GM19043 (cell line): ENCODE measurements around the gene GULP1.
A peak's percentile ranks its signal among the peaks of the same experiment; 100 is the strongest.

Source experiments
- ATAC-seq: cut with Tn5 transposase; IDR thresholded peaks from one replicate; pipeline ENCODE4 v1.9.1; 2021; ENCODE audit warnings: low read depth; ENCODE audit not compliant: unreplicated experiment

Gene GULP1

DNA sequence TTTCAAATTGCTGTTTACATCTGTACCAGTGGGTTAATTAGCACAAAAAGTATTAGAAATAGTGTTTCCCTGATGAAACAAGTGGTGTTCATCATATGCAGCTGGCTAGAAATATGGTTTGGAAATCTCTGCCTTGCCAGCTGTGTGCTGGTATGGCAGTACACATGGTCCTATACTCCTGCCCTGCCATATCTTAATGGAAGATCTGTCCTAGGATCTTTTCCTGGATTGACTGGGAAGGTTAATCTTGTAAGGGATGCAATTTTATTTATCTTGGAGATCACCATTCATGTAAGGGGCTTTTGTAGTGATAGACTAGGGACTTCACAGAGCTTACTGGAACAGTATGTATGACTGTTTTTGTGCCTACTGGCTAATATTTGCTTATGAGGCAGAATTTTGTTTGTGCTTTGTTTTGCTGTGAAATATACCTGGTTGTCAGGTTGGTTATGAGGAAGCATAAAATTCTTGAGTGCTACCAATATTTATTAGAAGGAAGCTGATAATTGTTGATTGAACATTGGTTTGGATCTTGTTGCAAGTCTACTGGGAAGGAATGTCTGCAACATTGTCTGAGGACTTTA, 73.5 kb downstream of the GULP1 start:
- no peak for ATAC-seq

GRCh38 chr2:188367164-188367563, 75.5 kb downstream of the GULP1 start:
- ATAC-seq = no peak

DNA sequence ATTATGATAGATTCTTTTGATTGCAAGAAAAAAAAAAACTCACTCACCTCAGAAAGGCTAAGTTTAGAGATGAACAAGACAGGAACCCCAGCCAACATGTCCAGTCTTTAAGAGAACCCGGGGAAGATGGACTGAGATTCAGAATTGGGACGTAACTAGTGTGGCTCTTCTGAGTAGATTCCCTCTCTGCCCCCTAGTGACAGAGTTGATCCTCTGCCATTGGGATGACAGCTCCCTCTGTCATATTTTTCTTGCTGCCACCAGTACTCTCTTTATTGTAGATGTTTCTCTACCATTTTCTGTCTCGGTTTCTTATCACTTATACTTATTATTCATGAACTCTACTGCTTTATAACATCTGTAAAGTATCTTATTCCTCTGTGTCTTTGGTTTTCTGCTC, 77.7 kb downstream of the GULP1 start:
- peak; percentile 78 for ATAC-seq

DNA sequence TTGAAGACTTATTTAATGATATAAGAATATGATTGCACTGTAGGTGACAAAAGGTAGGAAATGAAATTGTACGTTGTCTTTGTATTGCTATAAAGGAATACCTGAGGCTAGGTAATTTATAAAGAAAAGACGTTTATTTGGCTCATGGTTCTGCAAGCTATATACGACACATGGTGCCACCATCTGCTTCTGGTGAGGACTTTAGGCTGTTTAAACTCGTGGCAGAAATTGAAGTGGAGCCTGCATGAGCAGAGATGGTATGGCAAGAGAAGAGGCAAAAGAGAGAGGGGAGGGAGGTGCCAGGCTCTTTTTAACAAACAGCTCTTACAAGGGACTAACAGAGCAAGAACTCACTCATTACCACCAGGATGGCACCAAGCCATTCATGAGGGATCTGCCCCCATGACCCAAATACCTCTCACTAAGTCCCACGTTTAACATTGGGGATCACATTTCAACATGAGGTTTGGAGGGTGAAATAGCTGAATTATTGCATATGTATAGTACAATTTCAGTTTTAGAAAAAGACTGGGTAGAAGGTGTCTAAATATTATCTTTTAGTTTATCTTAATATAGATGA, 86.8 kb downstream of the GULP1 start:
- no peak for ATAC-seq

DNA sequence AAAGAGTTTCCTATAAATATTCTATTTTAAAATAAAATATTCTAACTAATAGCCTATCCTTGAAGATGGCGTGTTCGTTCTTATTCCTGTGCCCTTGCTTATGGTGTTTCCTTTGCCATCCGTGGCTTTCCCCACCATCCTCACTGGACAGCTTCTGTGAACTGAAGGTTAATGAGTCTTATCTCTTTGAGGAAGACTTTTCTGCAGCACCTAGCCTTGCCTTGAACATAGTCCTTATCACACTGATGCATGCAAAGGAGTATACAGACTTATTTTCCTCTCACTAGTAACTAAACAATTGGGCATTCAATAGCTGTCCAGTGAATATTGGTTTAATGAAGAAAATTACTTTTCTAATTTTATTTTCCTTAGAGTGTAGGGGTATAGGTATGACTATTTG, 88.1 kb downstream of the GULP1 start:
- ATAC-seq = no peak

DNA sequence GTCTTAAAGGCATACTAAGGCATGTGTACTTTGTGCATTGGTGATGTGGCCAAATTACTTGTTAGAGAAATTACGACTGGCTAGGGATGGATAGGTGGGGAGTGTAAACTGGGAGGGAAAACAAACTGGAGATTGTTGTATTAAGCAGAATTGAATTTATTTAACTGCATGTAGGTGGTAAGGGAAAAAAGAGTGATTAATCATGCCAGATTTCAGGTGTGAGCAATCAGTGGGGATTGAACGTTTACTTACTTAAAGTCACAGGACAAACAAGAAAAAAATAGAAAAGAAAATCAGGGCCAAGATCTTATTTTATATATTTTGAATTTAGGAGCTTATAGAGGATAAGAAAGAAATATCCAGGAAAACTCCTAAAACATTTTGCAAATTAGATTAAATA, 88.6 kb downstream of the GULP1 start:
- ATAC-seq = no peak

DNA sequence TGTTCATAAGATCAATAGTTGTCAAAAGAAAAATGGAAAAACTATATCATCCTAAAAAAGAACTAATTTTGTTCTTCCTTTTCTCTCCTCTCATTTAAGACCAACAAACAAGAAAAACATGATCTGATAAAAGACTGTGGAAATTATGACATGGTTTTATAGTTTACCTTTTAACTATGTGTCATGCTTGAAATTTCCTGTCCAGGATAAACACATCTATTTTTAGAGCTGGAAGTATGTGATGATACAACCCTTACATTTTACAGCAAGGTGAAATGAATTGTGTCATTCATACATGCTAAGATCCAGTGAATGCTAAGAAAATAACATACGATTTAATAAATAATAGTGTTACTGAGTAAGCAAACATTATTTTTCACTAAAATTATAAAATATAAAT, 89.9 kb downstream of the GULP1 start:
- no peak for ATAC-seq

- no peak for ATAC-seq
Observed at GRCh38 chr2:188382107-188382506, 90.4 kb downstream of the GULP1 start.

DNA sequence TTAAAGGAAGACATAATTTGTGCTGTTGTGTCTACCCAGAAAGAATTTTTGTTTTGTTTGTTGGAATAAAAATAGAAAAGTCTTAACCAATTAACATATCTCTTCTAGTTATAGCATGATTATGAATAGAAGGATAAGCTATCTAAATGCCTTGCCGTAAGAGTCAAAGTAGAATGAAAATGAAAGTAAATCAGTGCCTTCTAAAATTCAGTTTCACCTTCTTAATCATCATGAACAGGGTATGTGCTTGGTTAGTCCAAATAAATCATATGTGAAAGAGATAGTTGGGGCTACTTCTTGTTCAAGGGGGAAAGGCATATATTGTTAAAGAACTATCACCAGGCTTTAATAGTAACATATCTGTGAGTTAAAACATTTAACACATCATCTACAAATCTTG, 91.5 kb downstream of the GULP1 start:
- no peak for ATAC-seq

DNA sequence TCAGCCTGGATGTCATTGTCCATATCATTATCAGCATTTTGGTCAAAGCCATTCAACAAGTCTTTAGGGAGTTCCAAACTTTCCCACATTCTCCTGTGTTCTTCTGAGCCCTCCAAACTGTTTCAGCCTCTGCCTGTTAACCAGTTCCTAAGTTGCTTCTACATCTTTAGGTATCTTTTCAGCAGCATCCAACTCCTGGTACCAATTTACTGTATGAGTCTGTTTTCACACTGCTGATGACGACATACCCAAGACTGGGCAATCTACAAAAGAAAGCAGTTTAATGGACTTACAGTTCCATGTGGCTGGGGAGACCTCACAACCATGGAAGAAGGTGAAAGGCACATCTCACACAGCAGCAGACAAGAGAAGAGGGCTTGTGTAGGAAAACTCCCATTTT, 94.2 kb downstream of the GULP1 start:
- no peak for ATAC-seq

DNA sequence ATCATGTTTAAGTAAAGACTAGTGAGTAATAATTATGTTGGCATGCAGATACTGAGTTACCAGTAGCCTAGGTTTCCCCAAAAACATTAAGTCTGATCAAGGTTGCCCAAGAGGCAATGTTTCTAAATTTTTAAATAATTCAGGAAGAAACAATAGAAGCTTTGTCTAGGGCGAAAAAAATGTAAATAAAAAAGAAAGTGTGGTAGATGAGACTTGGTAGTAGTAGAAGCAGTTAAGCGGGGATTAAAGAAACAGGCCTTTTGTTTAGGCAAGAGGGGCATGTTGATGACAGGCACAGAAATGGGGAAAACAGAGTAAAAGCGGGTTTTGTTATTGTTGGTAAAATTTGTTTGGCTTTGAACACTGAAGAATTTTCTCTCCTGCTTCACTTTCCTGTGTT, 97.2 kb downstream of the GULP1 start:
- ATAC-seq = no peak

GRCh38 chr2:188391354-188391753, 99.7 kb downstream of the GULP1 start:
- no peak for ATAC-seq

DNA sequence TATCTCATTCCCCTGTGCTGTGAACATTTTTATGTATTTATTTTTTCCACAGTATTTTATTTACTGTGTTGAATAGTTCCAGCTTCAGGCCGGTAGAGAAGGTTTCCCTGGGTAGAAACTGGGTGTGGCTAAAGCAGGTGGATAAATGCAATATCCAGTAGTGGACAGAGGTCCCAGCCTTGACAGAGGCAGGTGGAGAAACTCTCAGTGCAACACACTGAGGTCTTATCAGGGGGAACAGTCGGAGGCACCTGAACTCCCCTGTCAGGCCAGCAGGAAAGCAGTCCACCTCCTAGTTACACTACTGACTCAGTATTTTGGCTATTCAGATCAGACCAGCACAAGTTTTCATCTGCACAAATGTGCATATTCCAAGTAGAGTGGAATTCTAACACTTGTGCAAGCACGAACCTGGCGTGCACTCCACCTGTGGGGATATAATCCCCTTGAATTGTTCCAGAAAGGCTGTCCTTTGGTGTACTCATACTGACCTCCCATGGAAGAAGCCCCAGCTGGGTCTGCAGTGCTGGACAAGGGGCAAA, 103.3 kb downstream of the GULP1 start:
- no peak for ATAC-seq

DNA sequence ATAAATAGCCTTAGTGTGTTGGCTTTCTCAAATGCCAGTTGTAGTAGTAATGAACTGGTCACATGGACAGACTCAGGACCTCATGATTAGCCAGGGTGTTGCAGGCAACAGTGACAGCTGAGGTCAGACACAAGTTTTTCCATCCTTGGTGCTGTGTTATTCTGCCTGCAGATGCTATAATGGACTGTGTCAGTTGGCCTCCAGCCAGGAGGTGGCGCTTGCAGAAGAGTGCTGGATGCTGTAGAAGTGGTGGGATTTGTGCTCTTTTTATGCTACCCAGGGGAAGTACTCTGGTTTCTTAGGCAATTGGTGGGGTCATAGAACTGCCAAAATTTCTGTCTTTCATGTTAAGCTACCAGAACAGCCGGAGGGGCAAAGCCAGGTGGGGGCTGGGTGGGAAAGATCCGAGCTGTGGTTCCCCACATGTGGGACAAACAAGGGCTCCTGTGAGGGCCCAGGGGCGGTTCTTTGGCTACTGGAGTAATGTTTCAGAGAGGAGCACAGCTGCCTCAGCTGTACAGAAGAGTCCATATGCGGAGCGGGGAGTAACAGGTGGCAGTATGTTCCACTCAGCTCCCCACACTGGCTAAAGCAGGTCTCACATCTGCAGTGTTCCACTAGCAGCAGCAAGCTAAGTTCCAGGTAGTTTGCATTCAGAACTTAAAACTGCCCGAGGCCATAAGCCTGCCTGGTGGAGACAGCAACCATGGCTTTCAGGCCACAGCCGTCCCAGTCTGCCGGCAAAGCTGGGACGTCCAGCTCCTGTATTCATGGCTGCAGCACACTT, 104.4 kb downstream of the GULP1 start:
- no peak for ATAC-seq

- ATAC-seq = no peak
Observed at GRCh38 chr2:188399159-188399558, 107.5 kb downstream of the GULP1 start.

DNA sequence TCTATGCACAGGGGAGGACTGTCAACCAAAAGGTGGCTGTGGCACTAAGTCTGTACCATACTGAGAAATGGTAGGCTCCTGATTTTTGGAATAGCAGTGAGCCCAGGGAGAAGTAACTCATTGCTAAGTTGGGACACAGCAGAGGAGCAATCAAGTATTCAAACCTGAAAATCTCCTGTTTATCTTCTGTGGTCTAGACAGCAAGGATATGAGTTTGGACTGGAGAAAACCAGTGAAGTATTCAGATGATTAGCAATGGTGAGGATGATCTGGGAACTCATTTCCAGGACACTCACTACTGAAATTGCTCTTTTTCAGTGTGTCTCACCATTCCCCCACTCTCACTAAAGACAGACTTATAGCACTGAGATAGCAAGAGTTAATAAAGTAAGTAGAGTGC, 112.0 kb downstream of the GULP1 start:
- no peak for ATAC-seq

- ATAC-seq = no peak
Observed at GRCh38 chr2:188404341-188405004, 112.8 kb downstream of the GULP1 start.

GRCh38 chr2:188406414-188406813, 114.7 kb downstream of the GULP1 start:
- ATAC-seq = no peak

GRCh38 chr2:188410504-188411235, 119.0 kb downstream of the GULP1 start:
- ATAC-seq = no peak

- ATAC-seq = no peak
Observed at GRCh38 chr2:188412190-188412589, 120.5 kb downstream of the GULP1 start.

- ATAC-seq = no peak
Observed at GRCh38 chr2:188414411-188414810, 122.7 kb downstream of the GULP1 start.
